Neuronal stem cell (in vitro differentiated cells): ENCODE measurements around the gene SORCS2.

Experiments
- DNase-seq: peaks from one replicate; pipeline ENCODE4 v3.0.0-alpha.2; 2013; ENCODE audit warnings: low spot score
- H2AFZ ChIP-seq: one replicate; pipeline ENCODE4 v1.6.1; 2013; ENCODE audit warnings: mild to moderate bottlenecking, low read length, inconsistent platforms
- H2AK5ac ChIP-seq: 2 replicates; pipeline ENCODE4 v1.6.1; 2013; ENCODE audit warnings: low read depth, mild to moderate bottlenecking, inconsistent platforms, low read length, moderate library complexity, mixed read lengths
- H2BK120ac ChIP-seq: 2 replicates; pipeline ENCODE4 v1.6.1; 2013; ENCODE audit warnings: low read depth, mild to moderate bottlenecking, inconsistent platforms, low read length, moderate library complexity, mixed read lengths
- H2BK12ac ChIP-seq: one replicate; pipeline ENCODE4 v1.6.1; 2013; ENCODE audit warnings: low read length, inconsistent platforms
- H2BK15ac ChIP-seq: 2 replicates; pipeline ENCODE4 v1.6.1; 2013; ENCODE audit warnings: mild to moderate bottlenecking, low read length, inconsistent platforms, mixed read lengths
- H2BK5ac ChIP-seq: one replicate; pipeline ENCODE4 v1.6.1; 2013; ENCODE audit warnings: inconsistent platforms, mild to moderate bottlenecking, low read length, moderate library complexity
- H3K14ac ChIP-seq: one replicate; pipeline ENCODE4 v1.6.1; 2013; ENCODE audit warnings: low read length, inconsistent platforms
- H3K18ac ChIP-seq: 2 replicates; pipeline ENCODE4 v1.6.1; 2013; ENCODE audit warnings: low read length, inconsistent platforms
- H3K23ac ChIP-seq: 2 replicates; pipeline ENCODE4 v1.6.1; 2013; ENCODE audit warnings: low read depth, mild to moderate bottlenecking, mixed read lengths, low read length, inconsistent platforms; ENCODE audit not compliant: poor library complexity
- H3K27ac ChIP-seq: replicated peaks from 3 replicates; pipeline ENCODE4 v1.5.1; 2013; ENCODE audit warnings: low read length, inconsistent platforms
- H3K27me3 ChIP-seq, 3 experiments: 2 replicates each; pipeline ENCODE4 v1.6.1; 2013; ENCODE audit warnings: low read length in 3 of 3, mild to moderate bottlenecking in 2 of 3, inconsistent platforms in 1 of 3, low read depth in 1 of 3, mixed read lengths in 1 of 3, moderate library complexity in 1 of 3; ENCODE audit not compliant: control insufficient read depth in 3 of 3, insufficient read depth in 3 of 3
- H3K36me3 ChIP-seq, 2 donors: replicated peaks in 1 of 2; 2 replicates each; pipeline ENCODE4 v1.6.1; 2013; ENCODE audit warnings: low read length in 2 of 2; ENCODE audit not compliant: control insufficient read depth in 2 of 2, insufficient read depth in 2 of 2
- H3K4ac ChIP-seq: 2 replicates; pipeline ENCODE4 v1.6.1; 2013; ENCODE audit warnings: inconsistent platforms, mild to moderate bottlenecking, low read length, moderate library complexity
- H3K4me1 ChIP-seq, 2 donors: 1 replicate in 1 of 2; 2 replicates in 1 of 2; pipeline ENCODE4 v1.6.1; 2013; ENCODE audit warnings: low read length in 2 of 2, low read depth in 1 of 2; ENCODE audit not compliant: control insufficient read depth in 2 of 2, insufficient read depth in 1 of 2
- H3K4me2 ChIP-seq: one replicate; pipeline ENCODE4 v1.6.1; 2013; ENCODE audit warnings: mild to moderate bottlenecking, low read length, inconsistent platforms; ENCODE audit not compliant: insufficient read depth, poor library complexity, severe bottlenecking
- H3K4me3 ChIP-seq, 2 donors: 2 replicates each; pipeline ENCODE4 v1.5.1; 2013; ENCODE audit warnings: low read length in 2 of 2, mild to moderate bottlenecking in 2 of 2, inconsistent platforms in 1 of 2, moderate library complexity in 1 of 2
- H3K79me1 ChIP-seq: one replicate; pipeline ENCODE4 v1.6.1; 2013; ENCODE audit warnings: low read depth, mild to moderate bottlenecking, inconsistent platforms, low read length, moderate library complexity
- H3K9ac ChIP-seq: one replicate; pipeline ENCODE4 v1.6.1; 2013; ENCODE audit warnings: mild to moderate bottlenecking, low read depth, low read length, inconsistent platforms; ENCODE audit not compliant: poor library complexity
- H3K9me3 ChIP-seq, 2 donors: replicated peaks in 1 of 2; 2 replicates each; pipeline versions ENCODE3 to v1.6.1; 2013; ENCODE audit warnings: low read length in 2 of 2, mild to moderate bottlenecking in 2 of 2, inconsistent platforms in 1 of 2, low read depth in 1 of 2, mixed read lengths in 1 of 2, moderate library complexity in 1 of 2; ENCODE audit not compliant: control insufficient read depth in 2 of 2, insufficient read depth in 1 of 2
- H4K8ac ChIP-seq: one replicate; pipeline ENCODE4 v1.6.1; 2013; ENCODE audit warnings: low read depth, mild to moderate bottlenecking, inconsistent platforms, low read length, moderate library complexity
- H4K91ac ChIP-seq: one replicate; pipeline ENCODE4 v1.6.1; 2013; ENCODE audit warnings: low read length, low read depth, mild to moderate bottlenecking, inconsistent platforms; ENCODE audit not compliant: poor library complexity
- WGBS, 2 donors: extraction: QIAGEN DNeasy Blood & Tissue Kit; methylation state at CpG; one replicate each; pipeline ENCODE4 v1.1.7; 2013; ENCODE audit warnings: missing lambda C conversion rate in 2 of 2, mixed read lengths in 1 of 2; ENCODE audit not compliant: insufficient read length in 2 of 2, insufficient replicate concordance in 1 of 2; ENCODE audit errors: extremely low coverage in 2 of 2; 5-methylcytosine and 5-hydroxymethylcytosine counted together

Gene SORCS2

GRCh38 chr4:7660176-7661039 lies 468.1 kb downstream of the SORCS2 start:
- H3K9me3 ChIP-seq: no peaks in the 10 kb centered on the region
- no peak overlapping the region for H3K18ac ChIP-seq
- peaks cover 1% of the 10 kb centered on the region for H3K79me1 ChIP-seq
- H3K4me1 ChIP-seq: peaks cover 2% of the 10 kb centered on the region in 2 donors
- H2AK5ac ChIP-seq: no peak overlapping the region
- H3K9ac ChIP-seq: no peak overlapping the region
- no peak overlapping the region for H2BK120ac ChIP-seq
- no peak overlapping the region for H3K4me3 ChIP-seq
- no peak overlapping the region for H2BK15ac ChIP-seq
- H4K91ac ChIP-seq: no peak overlapping the region
- H2AFZ ChIP-seq: no peak overlapping the region
- no peak overlapping the region for H4K8ac ChIP-seq
- H3K36me3 ChIP-seq: no peaks in the 10 kb centered on the region
- WGBS, 2 donors: no CpG with 5 or more reads among the region's 14 CpGs
- H3K14ac ChIP-seq: no peak overlapping the region
- H2BK5ac ChIP-seq: no peak overlapping the region
- no peak overlapping the region for H2BK12ac ChIP-seq
- H3K27me3 ChIP-seq: peaks cover 0 to 24% (median 0%) of the 10 kb centered on the region in 3 experiments
- no peak overlapping the region for H3K4ac ChIP-seq
- no peak overlapping the region for H3K4me2 ChIP-seq
- H3K23ac ChIP-seq: no peak overlapping the region
- H3K27ac ChIP-seq: no peak overlapping the region
- DNase-seq: no peak

DNA sequence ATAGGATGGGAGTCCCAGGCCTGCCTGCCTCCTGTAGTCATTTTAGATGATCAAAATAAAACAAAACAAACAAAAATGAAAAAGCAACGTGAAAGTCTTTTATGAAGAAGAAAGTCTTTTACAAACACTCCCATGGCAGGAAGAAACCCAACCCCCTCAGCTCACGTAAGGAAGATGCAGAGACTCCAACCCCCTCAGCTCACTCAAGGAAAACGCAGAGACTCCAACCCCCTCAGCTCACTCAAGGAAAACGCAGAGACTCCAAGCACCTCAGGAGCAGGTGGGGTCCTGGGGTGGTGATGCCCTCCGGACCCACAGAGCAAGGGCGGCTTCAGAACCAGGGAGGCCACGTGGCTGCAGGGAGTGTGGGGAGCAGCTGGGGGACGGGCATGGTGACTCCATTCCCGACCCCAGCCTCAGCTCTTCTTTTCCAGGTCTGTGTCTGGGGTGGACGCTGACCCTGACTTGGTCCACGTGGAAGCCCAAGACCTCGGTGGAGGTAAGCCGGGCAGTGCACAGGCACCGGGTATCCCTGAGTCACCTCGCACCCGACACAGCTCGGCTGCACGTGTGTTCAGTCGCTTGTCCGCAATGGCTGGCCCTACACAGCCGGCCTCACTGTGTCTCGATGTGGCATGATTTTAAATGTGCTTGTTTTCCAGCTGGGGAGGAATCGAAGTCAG lies 468.9 kb downstream of the SORCS2 start:
- H2AK5ac ChIP-seq: no peak overlapping the region
- peak overlapping the region; percentile 40 for H3K14ac ChIP-seq
- no peak overlapping the region for H3K4me3 ChIP-seq
- DNase-seq: no peak
- H3K9ac ChIP-seq: no peak overlapping the region
- no peak overlapping the region for H2AFZ ChIP-seq
- H3K18ac ChIP-seq: peak overlapping the region; percentile 54
- peaks cover 0 to 18% (median 0%) of the 10 kb centered on the region in 3 experiments for H3K27me3 ChIP-seq
- no peaks in the 10 kb centered on the region for H3K9me3 ChIP-seq
- no peak overlapping the region for H4K8ac ChIP-seq
- H2BK5ac ChIP-seq: no peak overlapping the region
- no CpG with 5 or more reads among the region's 23 CpGs for WGBS, 2 donors
- H3K4ac ChIP-seq: no peak overlapping the region
- H3K27ac ChIP-seq: no peak overlapping the region
- no peak overlapping the region for H2BK120ac ChIP-seq
- H2BK15ac ChIP-seq: no peak overlapping the region
- H3K4me2 ChIP-seq: no peak overlapping the region
- peaks cover 0 to 4% of the 10 kb centered on the region in 2 donors for H3K4me1 ChIP-seq
- no peaks in the 10 kb centered on the region for H3K36me3 ChIP-seq
- no peak overlapping the region for H3K23ac ChIP-seq
- H2BK12ac ChIP-seq: no peak overlapping the region
- H4K91ac ChIP-seq: no peak overlapping the region
- peaks cover 1% of the 10 kb centered on the region for H3K79me1 ChIP-seq

DNA sequence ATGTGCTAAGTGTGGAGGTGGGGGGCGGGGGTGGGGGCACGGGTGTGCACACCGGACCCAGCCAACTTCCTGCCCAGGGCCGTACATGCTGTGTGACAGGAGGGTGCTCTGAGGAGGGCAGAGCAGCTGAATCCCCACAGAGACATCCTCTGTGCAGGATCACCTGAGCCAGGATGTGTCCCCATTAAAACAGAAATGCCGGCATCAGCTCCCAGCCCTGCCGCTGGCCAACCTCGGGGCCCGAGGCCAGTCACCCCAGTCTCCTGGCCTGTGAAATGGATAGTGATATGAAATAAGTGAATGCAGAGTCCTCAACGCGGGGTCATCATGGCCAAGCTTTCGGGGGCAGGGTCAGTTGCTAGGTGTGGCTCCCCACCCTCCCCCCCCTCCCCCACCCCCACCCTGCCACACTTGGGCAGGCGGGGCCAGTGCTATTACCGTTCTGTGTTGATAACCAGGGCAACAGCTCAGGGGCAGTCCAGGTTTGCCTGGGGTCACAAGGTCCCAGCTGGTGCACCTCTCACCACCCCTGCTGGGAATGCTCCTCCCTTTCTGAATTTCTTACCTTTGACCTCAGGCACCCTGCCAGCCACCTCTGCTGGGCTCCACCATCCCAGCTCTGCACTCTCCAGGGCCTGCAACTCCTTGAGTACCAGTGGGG lies 469.6 kb downstream of the SORCS2 start:
- no peaks in the 10 kb centered on the region for H3K36me3 ChIP-seq
- no peak overlapping the region for H2BK120ac ChIP-seq
- H3K4me2 ChIP-seq: no peak overlapping the region
- H3K4me1 ChIP-seq: peaks cover 0 to 10% of the 10 kb centered on the region in 2 donors
- H3K4ac ChIP-seq: no peak overlapping the region
- DNase-seq: no peak
- H3K4me3 ChIP-seq: no peak overlapping the region
- H3K79me1 ChIP-seq: peaks cover 1% of the 10 kb centered on the region
- no peak overlapping the region for H2BK5ac ChIP-seq
- H3K23ac ChIP-seq: no peak overlapping the region
- H3K9me3 ChIP-seq: no peaks in the 10 kb centered on the region
- peaks cover 0 to 11% (median 0%) of the 10 kb centered on the region in 3 experiments for H3K27me3 ChIP-seq
- no peak overlapping the region for H2AK5ac ChIP-seq
- no CpG with 5 or more reads among the region's 13 CpGs for WGBS, 2 donors
- H3K27ac ChIP-seq: no peak overlapping the region
- H3K14ac ChIP-seq: peak overlapping the region; percentile 40
- H2BK15ac ChIP-seq: no peak overlapping the region
- no peak overlapping the region for H3K18ac ChIP-seq
- no peak overlapping the region for H2AFZ ChIP-seq
- no peak overlapping the region for H4K91ac ChIP-seq
- H4K8ac ChIP-seq: no peak overlapping the region
- H2BK12ac ChIP-seq: no peak overlapping the region
- H3K9ac ChIP-seq: peak overlapping the region; percentile 21

GRCh38 chr4:7662507-7662846 lies 470.1 kb downstream of the SORCS2 start:
- Histone ChIP-seq H3K27me3 (peaks cover 0 to 9% (median 0%) of the 10 kb centered on the region in 3 experiments), H3K9me3 (no peaks in the 10 kb centered on the region), H3K27ac (no peak overlapping the region), H3K23ac (no peak overlapping the region), H3K4me2 (no peak overlapping the region), H4K91ac (no peak overlapping the region), H3K79me1 (peaks cover 1% of the 10 kb centered on the region), H4K8ac (no peak overlapping the region), H3K4me1 (peaks cover 0 to 10% of the 10 kb centered on the region in 2 donors), H3K4ac (no peak overlapping the region), H3K18ac (no peak overlapping the region), H3K9ac (no peak overlapping the region), H3K14ac (no peak overlapping the region), H2BK15ac (no peak overlapping the region), H3K36me3 (no peaks in the 10 kb centered on the region), H2BK5ac (no peak overlapping the region), H3K4me3 (no peak overlapping the region), H2BK120ac (no peak overlapping the region), H2AFZ (no peak overlapping the region), H2BK12ac (no peak overlapping the region), H2AK5ac (no peak overlapping the region)
- WGBS, 2 donors: no CpG with 5 or more reads among the region's 3 CpGs
- DNase-seq: no peak
